K562 (cell line): ENCODE results near the gene SLC15A3. TPM values are rescaled to one million over a fixed set of nuclear protein-coding genes. Genes with fewer than 3 reads are reported as not detected.
A peak's percentile ranks its signal among the peaks of the same experiment; 100 is the strongest.

Source experiments
- ATAC-seq: fragments of 200-7000 bp; cut with Tn5 transposase; 3 replicates; pipeline ENCODE4 v1.9.1; 2020; ENCODE audit warnings: moderate library complexity
- BruUV-seq: library from RNA; stranded (reverse); fragments of 400-500 nt; replicated peaks from 2 replicates; lab custom pipeline; 2021; lab: Mats Ljungman, UMichigan
- CTCF ChIA-PET: fragments of 300-600 bp; formaldehyde crosslinking; extraction: SDS; loops from one replicate; lab custom pipeline; 2021; ENCODE audit warnings: low intra/inter-chr PET ratio; lab: Yijun Ruan, JAX
- POLR2A ChIA-PET: fragments of 300-600, 350-650 bp; sonication (Branson Sonifier 250); formaldehyde crosslinking; extraction: SDS; loops from one replicate; lab custom pipeline; 2021; ENCODE audit warnings: antibody characterized with exemption, inconsistent platforms; lab: Yijun Ruan, JAX
- DNase-seq, 4 experiments: peaks; one replicate each; pipeline versions ENCODE4 v3.0.0 to v3.0.0-alpha.2; 2011 to 2018; ENCODE audit warnings: low spot score in 3 of 4, mixed read lengths in 3 of 4; ENCODE audit errors: extremely low read depth in 1 of 4
- FAIRE-seq: peaks from 2 replicates; lab custom pipeline; 2011; peaks lifted over from hg19 to GRCh38; lab: Jason Lieb, UNC
- H2AFZ ChIP-seq: 2 replicates; pipeline ENCODE4 v1.6.0; 2011; ENCODE audit warnings: low read depth, low read length, control low read depth, inconsistent platforms
- H3K27ac ChIP-seq: fragments of 200-600 bp; 3 replicates; pipeline ENCODE4 v1.8.0; 2011; ENCODE audit warnings: low read depth, mild to moderate bottlenecking, control low read depth, inconsistent platforms, low read length, moderate library complexity, mixed read lengths; ENCODE audit errors: extremely low read depth
- H3K27me3 ChIP-seq, 2 experiments: fragments of 300-600 bp in 1 of 2; 2 replicates in 1 of 2; 3 replicates in 1 of 2; pipeline versions ENCODE4 v1.6.0 to v1.8.0; 2011; ENCODE audit warnings: inconsistent platforms in 2 of 2, low read length in 2 of 2, mild to moderate bottlenecking in 1 of 2, mixed read lengths in 1 of 2, moderate library complexity in 1 of 2; ENCODE audit not compliant: control insufficient read depth in 2 of 2, insufficient read depth in 2 of 2
- H3K36me3 ChIP-seq: fragments of 300-600 bp; 3 replicates; pipeline ENCODE4 v1.8.0; 2011; ENCODE audit warnings: mild to moderate bottlenecking, low read length, inconsistent platforms; ENCODE audit not compliant: control insufficient read depth, insufficient read depth
- H3K4me1 ChIP-seq, 2 experiments: fragments of 200-600 bp in 1 of 2; replicated peaks in 1 of 2; 2 replicates in 1 of 2; 3 replicates in 1 of 2; pipeline versions ENCODE4 v1.5.1 to v1.8.0; 2011; ENCODE audit warnings: inconsistent platforms in 2 of 2, low read length in 2 of 2, mild to moderate bottlenecking in 1 of 2, mixed read lengths in 1 of 2, moderate library complexity in 1 of 2; ENCODE audit not compliant: control insufficient read depth in 2 of 2, insufficient read depth in 2 of 2
- H3K4me2 ChIP-seq: 2 replicates; pipeline ENCODE4 v1.6.1; 2011; ENCODE audit warnings: low read length, control low read depth, inconsistent platforms, mixed read lengths; ENCODE audit not compliant: insufficient read depth
- H3K4me3 ChIP-seq: fragments of 200-600 bp; sonication (generic), shearing (Covaris generic); 2 replicates; pipeline ENCODE4 v1.5.1; 2016; ENCODE audit warnings: control low read depth, inconsistent platforms
- H3K79me2 ChIP-seq: fragments of 200-600 bp; 3 replicates; pipeline ENCODE4 v1.8.0; 2011; ENCODE audit warnings: low read length, inconsistent platforms; ENCODE audit not compliant: control insufficient read depth, insufficient read depth
- H3K9ac ChIP-seq, 2 experiments: 2 replicates each; pipeline versions ENCODE4 v1.6.0 to v1.6.1; 2011; ENCODE audit warnings: low read depth in 2 of 2, low read length in 2 of 2, control low read depth in 1 of 2, inconsistent platforms in 1 of 2, mild to moderate bottlenecking in 1 of 2, mixed read lengths in 1 of 2; ENCODE audit not compliant: insufficient read depth in 1 of 2
- H3K9me1 ChIP-seq: one replicate; pipeline ENCODE4 v1.6.0; 2011; ENCODE audit warnings: inconsistent platforms, mild to moderate bottlenecking, low read length, moderate library complexity; ENCODE audit not compliant: control insufficient read depth, insufficient read depth
- H3K9me3 ChIP-seq: replicated peaks from 2 replicates; pipeline ENCODE4 v1.5.1; 2011; ENCODE audit warnings: low read depth, low read length, inconsistent platforms; ENCODE audit not compliant: control insufficient read depth, insufficient read depth
- H4K20me1 ChIP-seq: replicated peaks from 2 replicates; pipeline ENCODE4 v1.6.1; 2011; ENCODE audit warnings: low read length, inconsistent platforms, mixed read lengths; ENCODE audit not compliant: control insufficient read depth, insufficient read depth
- ATF3 ChIP-seq, 2 experiments: fragments of 450-650 bp in 1 of 2; sonication (generic) in 1 of 2; formaldehyde crosslinking in 1 of 2; IDR thresholded peaks in 1 of 2; conservative IDR thresholded peaks in 1 of 2; 2 replicates each; pipeline versions ENCODE4 v1.6.1 to v1.8.1; 2016 to 2023; ENCODE audit warnings: mild to moderate bottlenecking in 2 of 2, moderate library complexity in 2 of 2, inconsistent platforms in 1 of 2, missing genetic modification reagents in 1 of 2
- ATF7 ChIP-seq: fragments of 450-650 bp; IDR thresholded peaks from 2 replicates; pipeline ENCODE4 v1.7.1; 2014; ENCODE audit warnings: mild to moderate bottlenecking, moderate library complexity
- CREBBP ChIP-seq: IDR thresholded peaks from one replicate; pipeline ENCODE4 v1.6.1; 2012; ENCODE audit warnings: low read depth, mild to moderate bottlenecking, control low read depth, inconsistent platforms, low read length
- FOXO4 ChIP-seq: fragments of 450-650 bp; formaldehyde crosslinking; IDR thresholded peaks from 2 replicates; pipeline ENCODE4 v1.4.0; 2020; ENCODE audit warnings: mild to moderate bottlenecking, moderate library complexity
- HEY1 ChIP-seq: fragments of 250-450 bp; sonication (Bioruptor Pico); IDR thresholded peaks from 2 replicates; pipeline ENCODE4 v1.5.0; 2020; ENCODE audit warnings: mild to moderate bottlenecking, moderate library complexity, borderline replicate concordance
- KDM1A ChIP-seq, 2 experiments: fragments of 450-650 bp; IDR thresholded peaks; 2 replicates each; pipeline ENCODE4 v1.6.1; 2016; ENCODE audit warnings: mild to moderate bottlenecking in 2 of 2
- KHSRP ChIP-seq: fragments of 450-650 bp; IDR thresholded peaks from 2 replicates; pipeline ENCODE4 v1.6.1; 2017
- PRDM10 ChIP-seq: fragments of 450-650 bp; IDR thresholded peaks from 2 replicates; pipeline ENCODE4 v1.6.1; 2018; ENCODE audit not compliant: partially characterized antibody
- SMAD4 ChIP-seq: fragments of 250-450 bp; sonication (Bioruptor Pico); conservative IDR thresholded peaks from 2 replicates; pipeline ENCODE4 v1.8.0; 2021; ENCODE audit warnings: inconsistent platforms, mild to moderate bottlenecking, moderate library complexity
- USF2 ChIP-seq: sonication (generic); formaldehyde crosslinking; IDR thresholded peaks from 2 replicates; pipeline ENCODE4 v1.5.0; 2020; ENCODE audit warnings: missing genetic modification reagents
- ZNF184 ChIP-seq: sonication (generic); formaldehyde crosslinking; IDR thresholded peaks from 2 replicates; pipeline ENCODE4 v1.5.0; 2020; ENCODE audit warnings: missing genetic modification reagents
- ZNF280A ChIP-seq: fragments of 450-650 bp; IDR thresholded peaks from 2 replicates; pipeline ENCODE4 v1.6.1; 2018; ENCODE audit warnings: mild to moderate bottlenecking, low read depth; ENCODE audit not compliant: partially characterized antibody
- ZNF316 ChIP-seq: fragments of 450-650 bp; IDR thresholded peaks from 2 replicates; pipeline ENCODE4 v1.6.1; 2016
- WGBS: fragments of 100-300 bp; shearing (Covaris generic); methylation state at CpG from one replicate; pipeline ENCODE4 v1.1.6; 2016; ENCODE audit warnings: low coverage, mixed read lengths; ENCODE audit not compliant: insufficient coverage; ENCODE audit errors: missing lambda C conversion rate; 5-methylcytosine and 5-hydroxymethylcytosine counted together
- in situ Hi-C: fragments of 300-500 bp; cut with MboI; formaldehyde crosslinking; loops from 4 replicates; pipeline ENCODE4 v1.15.0; 2018; ENCODE audit warnings: inconsistent platforms, mixed read lengths
- intact Hi-C: fragments of 100-400 bp; cut with micrococcal nuclease; formaldehyde crosslinking; loops from 2 replicates; pipeline ENCODE4 v1.14.2; 2022
- polyA plus RNA-seq, 8 experiments: library from polyadenylated mRNA; depleted of rRNA in 4 of 8; stranded (reverse) in 5 of 8; unstranded in 3 of 8; fragments of >200 nt; fragmentation: Nextera tagmentation in 2 of 8; fragmentation: Illumina TruSeq in 1 of 8; extraction: Ambion mirVana in 2 of 8; extraction: Trizol in 1 of 8; gene quantifications; 2 replicates each; pipeline versions ENCODE4 v1.2.1 to v1.2.3, GENCODE V29; 2011 to 2014; ENCODE audit warnings: inconsistent platforms in 1 of 8, missing spikeins in 1 of 8
- total RNA-seq, 7 experiments: library from RNA; depleted of rRNA in 6 of 7; stranded (reverse); fragments of >200 nt in 6 of 7; fragmentation: Illumina TruSeq in 2 of 7; extraction: Trizol in 2 of 7; gene quantifications; 2 replicates each; pipeline versions ENCODE4 v1.2.1 to v1.2.3, GENCODE V29; 2011 to 2021; ENCODE audit warnings: low replicate concordance in 1 of 7

Gene SLC15A3
- total and polyA plus RNA-seq, 9 of the 15 experiments (the other 6 are each of a cell fraction or from before 2014, with no cell fraction given), result 0.07 to 0.27 TPM; not detected in 7

GRCh38 chr11:60918251-60918938 lies 33.6 kb downstream of the SLC15A3 start:
- FAIRE-seq (peak; percentile 77), DNase-seq (peak in 2 of 4 experiments; percentile 61 to 64), ATAC-seq (peak; percentile 18; the same call in 2 of the 3 replicates)
- H4K20me1 ChIP-seq, result peaks cover 5% of the 10 kb centered on the region; the same call in 1 of the 2 replicates
- peaks cover 10 to 21% of the 10 kb centered on the region in 2 experiments; a peak in 4 of 5 replicates for H3K4me1 ChIP-seq
- no peaks in the 10 kb centered on the region for H3K9me1 ChIP-seq
- peaks cover 58% of the 10 kb centered on the region for H3K36me3 ChIP-seq
- in situ Hi-C loops, result no loop called here
- H2AFZ ChIP-seq, result no peak overlapping the region
- WGBS, result 91% methylated on average over 3 of the region's 4 CpGs
- POLR2A ChIA-PET, result interaction anchor here (0.7 to 1.0 kb wide), 2 partner anchors 9 to 17 kb away, joined by 3 read pairs; no protein-coding TSS in a partner anchor
- H3K27me3 ChIP-seq, result no peaks in the 10 kb centered on the region
- H3K79me2 ChIP-seq, result peaks cover 54% of the 10 kb centered on the region
- BruUV-seq, result no TSS peak
- no peaks in the 10 kb centered on the region for H3K9me3 ChIP-seq
- no peak overlapping the region for H3K4me3 ChIP-seq
- CTCF ChIA-PET, result no interaction called here
- H3K27ac ChIP-seq, result no peak overlapping the region
- H3K4me2 ChIP-seq, result no peak overlapping the region
- intact Hi-C loops, result no loop called here
- no peak overlapping the region; a peak in 1 of 4 replicates for H3K9ac ChIP-seq
- TF ChIP-seq ATF3 (IDR thresholded peaks at IDR 0.05) (peak; percentile 46), ATF3 (CRISPR knock-in tag; conservative IDR thresholded peaks at IDR 0.05) (no peak), ATF7 (peak; percentile 29; the same call in 1 of the 2 replicates), CREBBP (no peak), ZNF316 (no peak), KHSRP (no peak), HEY1 (CRISPR knock-in tag) (no peak), KDM1A (IDR thresholded peaks at IDR 0.05) (no peak), ZNF184 (CRISPR knock-in tag) (no peak), ZNF280A (no peak), PRDM10 (peak; percentile 65), FOXO4 (CRISPR knock-in tag) (no peak), SMAD4 (CRISPR knock-in tag) (no peak), USF2 (CRISPR knock-in tag) (no peak)
